Body of pancreas (tissue), 4 donors: ENCODE data around the gene EVA1A. TPM values are rescaled to one million over a fixed set of nuclear protein-coding genes. Genes with fewer than 3 reads are reported as not detected.
A peak's percentile ranks its signal among the peaks of the same experiment; 100 is the strongest.

Source experiments
- ATAC-seq: fragments of 150-250 bp; one replicate; pipeline ENCODE4 v1.9.1; 2016
- DNase-seq, 4 donors: peaks; one replicate each; pipeline ENCODE4 v3.0.0-alpha.2; 2019
- H3K27ac ChIP-seq, 4 donors: fragments of 200-600 bp; sonication (generic); 1 replicate in 3 of 4; 2 replicates in 1 of 4; pipeline versions ENCODE4 v1.5.1 to v1.6.1; 2016 to 2019; ENCODE audit warnings: mild to moderate bottlenecking in 1 of 4, mixed read lengths in 1 of 4, moderate library complexity in 1 of 4
- H3K27me3 ChIP-seq, 2 donors: fragments of 200-600 bp; sonication (generic); one replicate each; pipeline ENCODE4 v1.6.0; 2016; ENCODE audit warnings: mild to moderate bottlenecking in 1 of 2
- H3K36me3 ChIP-seq, 2 donors: fragments of 200-600 bp; sonication (generic); replicated peaks in 1 of 2; 2 replicates each; pipeline ENCODE4 v1.5.1; 2016; ENCODE audit warnings: low read depth in 2 of 2; ENCODE audit not compliant: insufficient read depth in 1 of 2
- H3K4me1 ChIP-seq: fragments of 200-600 bp; sonication (generic); one replicate; pipeline ENCODE4 v1.6.0; 2016
- H3K4me3 ChIP-seq, 2 donors: fragments of 200-600 bp; sonication (generic); 1 replicate in 1 of 2; 2 replicates in 1 of 2; pipeline ENCODE4 v1.5.1; 2016 to 2019
- H3K9me3 ChIP-seq, 3 donors: fragments of 200-600 bp; sonication (generic); 1 replicate in 2 of 3; 2 replicates in 1 of 3; pipeline ENCODE4 v1.5.1; 2016
- CTCF ChIP-seq, 7 experiments: fragments of 450-650 bp in 4 of 7; fragments of 200-600 bp in 3 of 7; sonication (generic) in 3 of 7; IDR thresholded peaks; one replicate each; pipeline ENCODE4 v1.5.1; 2016 to 2019; ENCODE audit warnings: antibody characterized with exemption in 7 of 7
- POLR2A ChIP-seq, 3 donors: fragments of 450-650 bp; IDR thresholded peaks; one replicate each; pipeline ENCODE4 v1.6.1; 2016; ENCODE audit warnings: antibody characterized with exemption in 3 of 3, mild to moderate bottlenecking in 2 of 3
- WGBS, 2 donors: methylation state at CpG; one replicate each; pipeline ENCODE4 v1.1.5; 2017; 5-methylcytosine and 5-hydroxymethylcytosine counted together
- intact Hi-C: fragments of 100-400 bp; cut with DNase I; formaldehyde crosslinking; loops from one replicate; pipeline ENCODE4 v1.15.1; 2023
- total RNA-seq, 2 donors: library from RNA; depleted of rRNA; stranded (reverse); fragments of >200 nt; gene quantifications; one replicate each; pipeline ENCODE4 v1.1.0, GENCODE V29; 2016

Gene EVA1A
- total RNA-seq, 2 donors from 2014 or later, result 27.5 to 31.3 TPM

GRCh38 chr2:75519843-75520242 lies 40.9 kb downstream of the EVA1A start:
- Histone ChIP-seq H3K4me1 (peaks cover 45% of the 10 kb centered on the region), H3K27ac (no peak overlapping the region), H3K27me3 (no peaks in the 10 kb centered on the region), H3K4me3 (no peak overlapping the region), H3K36me3 (no peaks in the 10 kb centered on the region), H3K9me3 (no peaks in the 10 kb centered on the region)
- TF ChIP-seq CTCF (IDR thresholded peaks at IDR 0.05) (no peak), POLR2A (IDR thresholded peaks at IDR 0.05) (no peak)
- intact Hi-C loops, result no loop called here
- ATAC-seq (no peak), DNase-seq (no peak)

- DNase-seq (no peak), ATAC-seq (no peak)
- H3K4me1 ChIP-seq, result peaks cover 45% of the 10 kb centered on the region
- WGBS, 2 donors, result 91 to 92% methylated on average over 10 of the region's 10 CpGs
- H3K36me3 ChIP-seq, result no peaks in the 10 kb centered on the region
- no peak for TF ChIP-seq POLR2A (IDR thresholded peaks at IDR 0.05)
- TF ChIP-seq CTCF (IDR thresholded peaks at IDR 0.05), result no peak
- no peak overlapping the region for H3K4me3 ChIP-seq
- no peaks in the 10 kb centered on the region for H3K27me3 ChIP-seq
- H3K9me3 ChIP-seq, result no peaks in the 10 kb centered on the region
- no peak overlapping the region for H3K27ac ChIP-seq
- intact Hi-C loops, result no loop called here
These were observed 41.9 kb downstream of the EVA1A start for GRCh38 chr2:75518638-75519465.

DNA sequence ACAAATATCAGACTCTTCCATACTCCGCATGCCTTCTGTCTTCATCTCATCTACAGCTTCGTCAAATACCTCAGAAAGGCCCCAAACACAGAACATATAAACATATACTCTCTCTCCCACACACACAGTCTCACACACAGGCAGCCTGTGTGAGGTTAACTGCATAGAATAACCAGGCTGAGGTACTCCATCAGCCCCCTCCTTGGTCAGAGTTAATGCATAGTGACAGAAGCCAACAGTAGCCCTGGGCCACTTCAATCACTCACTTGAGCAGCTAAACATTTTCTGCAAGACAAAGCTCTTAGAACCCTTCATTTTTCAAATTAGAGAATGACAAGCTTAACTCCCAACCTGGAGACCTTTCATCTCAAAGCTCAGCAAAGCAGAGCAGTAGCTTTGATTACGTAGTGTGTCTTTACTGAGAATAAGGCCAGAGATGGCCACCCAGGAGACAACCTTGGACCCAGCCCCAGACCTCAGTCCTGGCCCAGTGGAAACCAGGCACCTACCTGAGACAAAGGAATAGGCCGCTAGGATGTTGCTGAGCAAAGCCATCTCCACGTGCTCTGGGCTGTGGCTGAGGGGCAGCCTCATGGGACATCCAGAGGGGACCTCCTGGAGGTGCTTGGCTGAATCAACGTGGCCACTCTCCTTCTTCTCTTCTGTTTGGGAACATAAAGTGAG lies 43.0 kb downstream of the EVA1A start:
- Histone ChIP-seq H3K27ac (peak overlapping the region; percentile 47 to 77 (median 72)), H3K9me3 (no peaks in the 10 kb centered on the region), H3K4me3 (no peak overlapping the region), H3K4me1 (peaks cover 45% of the 10 kb centered on the region), H3K36me3 (peaks cover 0 to under 1% of the 10 kb centered on the region in 2 donors), H3K27me3 (no peaks in the 10 kb centered on the region)
- WGBS, 2 donors, result 87 to 90% methylated on average over 5 to 6 of the region's 6 CpGs
- intact Hi-C loops, result no loop called here
- ATAC-seq, result no peak
- TF ChIP-seq CTCF (IDR thresholded peaks at IDR 0.05), result no peak
- no peak for TF ChIP-seq POLR2A (IDR thresholded peaks at IDR 0.05)
- DNase-seq, result no peak

DNA sequence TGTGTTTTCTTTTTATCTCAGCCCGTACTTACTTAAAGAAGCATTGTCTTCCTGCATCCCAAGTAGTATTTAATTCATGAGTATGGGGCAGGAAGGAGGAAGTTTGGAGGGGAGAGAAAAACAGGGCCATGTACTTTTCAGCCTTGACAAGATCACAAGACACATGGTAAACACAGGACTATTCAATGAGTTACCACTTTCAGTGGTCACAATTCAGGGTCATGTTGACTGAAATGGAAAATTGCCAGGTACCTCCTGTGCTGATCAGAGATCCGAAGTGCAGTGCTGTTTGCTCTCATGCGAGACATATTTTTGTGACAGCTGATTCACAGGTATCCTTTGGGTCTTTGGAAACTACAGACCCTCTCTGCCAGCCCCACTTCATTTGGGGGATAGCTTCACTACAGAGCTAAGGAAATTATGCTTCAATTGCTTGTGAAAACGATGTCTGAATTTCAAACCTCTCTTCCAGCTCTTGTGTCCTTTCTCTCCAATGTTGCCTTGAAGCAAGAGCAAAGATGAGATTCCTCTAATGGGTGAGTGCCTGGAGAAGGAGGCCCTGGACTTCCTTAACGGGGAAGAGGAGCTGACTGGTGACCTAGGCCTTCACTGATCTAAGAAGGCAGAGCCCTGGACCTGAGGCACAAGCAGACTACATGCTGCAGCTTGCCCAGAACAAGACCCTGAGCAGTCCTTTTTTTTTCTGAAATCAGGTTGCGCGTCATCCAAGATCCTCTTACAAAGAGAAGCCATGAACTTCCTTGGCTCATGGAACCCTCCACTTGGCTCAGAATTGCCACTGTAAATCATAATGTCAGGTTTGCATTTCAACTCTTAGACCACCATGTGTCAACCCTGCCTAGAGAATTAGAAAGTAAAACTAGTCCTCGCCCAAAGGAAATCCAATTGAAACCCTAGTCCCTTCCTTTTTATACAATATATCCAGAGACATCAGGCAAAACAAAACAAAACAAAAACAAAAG lies 44.1 kb downstream of the EVA1A start:
- peak overlapping the region; percentile 47 to 77 (median 72) for H3K27ac ChIP-seq
- intact Hi-C loops, result no loop called here
- H3K27me3 ChIP-seq, result no peaks in the 10 kb centered on the region
- H3K4me3 ChIP-seq, result no peak overlapping the region
- peaks cover 45% of the 10 kb centered on the region for H3K4me1 ChIP-seq
- TF ChIP-seq CTCF (IDR thresholded peaks at IDR 0.05) (no peak), POLR2A (IDR thresholded peaks at IDR 0.05) (no peak)
- H3K36me3 ChIP-seq, result peaks cover 0 to 2% of the 10 kb centered on the region in 2 donors
- DNase-seq (peak in 3 of 4 donors; percentile 50 to 67 (median 57)), ATAC-seq (peak; percentile 90)
- WGBS, 2 donors, result 53% methylated on average over 8 of the region's 8 CpGs
- H3K9me3 ChIP-seq, result no peaks in the 10 kb centered on the region
